Uterine smooth muscle cell (primary cell): ENCODE measurements around the gene TASL. TPM values are rescaled to one million over a fixed set of nuclear protein-coding genes. Genes with fewer than 3 reads are reported as not detected.

ENCODE experiments used
- total RNA-seq: library from RNA; depleted of rRNA; stranded (reverse); fragments of >200 nt; gene quantifications from 2 replicates; pipeline ENCODE4 v1.2.3, GENCODE V29; 2014

The TASL gene, protein sequence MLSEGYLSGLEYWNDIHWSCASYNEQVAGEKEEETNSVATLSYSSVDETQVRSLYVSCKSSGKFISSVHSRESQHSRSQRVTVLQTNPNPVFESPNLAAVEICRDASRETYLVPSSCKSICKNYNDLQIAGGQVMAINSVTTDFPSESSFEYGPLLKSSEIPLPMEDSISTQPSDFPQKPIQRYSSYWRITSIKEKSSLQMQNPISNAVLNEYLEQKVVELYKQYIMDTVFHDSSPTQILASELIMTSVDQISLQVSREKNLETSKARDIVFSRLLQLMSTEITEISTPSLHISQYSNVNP
- not detected in 2 replicates for total RNA-seq

DNA sequence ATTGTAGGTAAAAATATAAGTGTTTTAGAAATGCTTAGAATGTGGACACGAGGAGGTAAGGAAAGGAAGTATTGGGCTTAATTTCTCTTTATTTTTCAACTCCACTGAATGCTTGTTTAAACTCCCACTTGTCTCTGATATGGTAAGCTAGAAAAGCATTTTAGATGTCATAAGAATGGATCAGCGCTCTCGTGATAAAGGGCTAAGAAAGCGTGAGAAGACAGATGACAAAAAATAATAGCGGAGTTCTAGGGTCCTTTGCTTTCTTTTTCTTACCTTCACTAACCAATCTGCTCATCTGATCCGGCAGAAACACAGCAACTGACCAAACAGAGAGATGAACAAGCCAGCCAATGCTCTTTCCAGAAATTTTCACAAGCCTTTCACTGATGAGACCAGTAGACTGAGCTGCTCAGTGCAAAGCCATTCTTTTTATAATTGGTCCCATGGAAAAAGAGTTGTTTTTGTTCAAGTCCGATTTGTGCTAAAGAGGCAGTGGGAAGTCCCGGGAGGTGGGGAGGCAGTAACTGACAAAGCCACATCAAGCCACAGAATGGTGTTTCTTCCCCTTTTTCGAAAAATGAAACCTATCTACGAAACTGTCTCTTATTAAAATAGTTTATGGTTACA is at the start of gene TASL:
TASL (minus strand) TSS at position 405 of the 630 bp plus-strand sequence. CDS start 17,411 bp downstream, outside the sequence.

Other genes with a start within 250 kb of the TASL start
- gene GK, start 75.7 kb upstream of the TASL start, total RNA-seq = 52.5 and 87.0 TPM in 2 replicates